Cardiac muscle cell (in vitro differentiated cells and primary cell): ENCODE data around the gene IL36A. TPM values are rescaled to one million over a fixed set of nuclear protein-coding genes. Genes with fewer than 3 reads are reported as not detected.

Source experiments
- DNase-seq, 2 donors: peaks; one replicate each; pipeline versions ENCODE4 v3.0.0 to v3.0.0-alpha.2; 2010 to 2017; ENCODE audit warnings: low read depth in 1 of 2, low spot score in 1 of 2
- H3K27ac ChIP-seq: fragments of 200-600 bp; sonication (generic); 2 replicates; pipeline ENCODE4 v1.5.1; 2016
- H3K27me3 ChIP-seq: fragments of 200-600 bp; sonication (generic); 2 replicates; pipeline ENCODE4 v1.6.0; 2016; ENCODE audit warnings: control low read depth
- H3K36me3 ChIP-seq: fragments of 200-600 bp; sonication (generic); 2 replicates; pipeline ENCODE4 v1.5.1; 2016; ENCODE audit warnings: control low read depth
- H3K4me1 ChIP-seq: fragments of 200-600 bp; sonication (generic); 2 replicates; pipeline ENCODE4 v1.8.1; 2017; ENCODE audit warnings: low read depth, mild to moderate bottlenecking, mixed run types
- H3K4me3 ChIP-seq: fragments of 200-600 bp; sonication (generic); 2 replicates; pipeline ENCODE4 v1.5.1; 2016; ENCODE audit warnings: mild to moderate bottlenecking
- H3K9me3 ChIP-seq: fragments of 200-600 bp; sonication (generic); 2 replicates; pipeline ENCODE4 v1.5.1; 2017; ENCODE audit warnings: low read depth, mild to moderate bottlenecking, control low read depth
- polyA plus RNA-seq: library from polyadenylated mRNA; unstranded; fragments of >200 nt; fragmentation: Nextera tagmentation; extraction: Ambion mirVana; gene quantifications from 2 replicates; pipeline ENCODE4 v1.2.1, GENCODE V29; 2016
- total RNA-seq: library from RNA; depleted of rRNA; stranded (reverse); fragments of >200 nt; gene quantifications from 2 replicates; pipeline ENCODE4 v1.2.3, GENCODE V29; 2016
- TF ChIP-seq, protein P1 (sequence below): IDR thresholded peaks from 2 replicates; pipeline ENCODE4 v1.5.1; 2012; ENCODE audit warnings: low read depth, mild to moderate bottlenecking, low read length

The IL36A gene
- total and polyA plus RNA-seq, 2 experiments from 2014 or later: not detected

- H3K27me3 ChIP-seq: no peaks in the 10 kb centered on the region
- no peaks in the 10 kb centered on the region for H3K4me1 ChIP-seq
- no peak overlapping the region for H3K4me3 ChIP-seq
- TF ChIP-seq, protein P1, sequence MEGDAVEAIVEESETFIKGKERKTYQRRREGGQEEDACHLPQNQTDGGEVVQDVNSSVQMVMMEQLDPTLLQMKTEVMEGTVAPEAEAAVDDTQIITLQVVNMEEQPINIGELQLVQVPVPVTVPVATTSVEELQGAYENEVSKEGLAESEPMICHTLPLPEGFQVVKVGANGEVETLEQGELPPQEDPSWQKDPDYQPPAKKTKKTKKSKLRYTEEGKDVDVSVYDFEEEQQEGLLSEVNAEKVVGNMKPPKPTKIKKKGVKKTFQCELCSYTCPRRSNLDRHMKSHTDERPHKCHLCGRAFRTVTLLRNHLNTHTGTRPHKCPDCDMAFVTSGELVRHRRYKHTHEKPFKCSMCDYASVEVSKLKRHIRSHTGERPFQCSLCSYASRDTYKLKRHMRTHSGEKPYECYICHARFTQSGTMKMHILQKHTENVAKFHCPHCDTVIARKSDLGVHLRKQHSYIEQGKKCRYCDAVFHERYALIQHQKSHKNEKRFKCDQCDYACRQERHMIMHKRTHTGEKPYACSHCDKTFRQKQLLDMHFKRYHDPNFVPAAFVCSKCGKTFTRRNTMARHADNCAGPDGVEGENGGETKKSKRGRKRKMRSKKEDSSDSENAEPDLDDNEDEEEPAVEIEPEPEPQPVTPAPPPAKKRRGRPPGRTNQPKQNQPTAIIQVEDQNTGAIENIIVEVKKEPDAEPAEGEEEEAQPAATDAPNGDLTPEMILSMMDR: no peak
- no peak for DNase-seq
- no peaks in the 10 kb centered on the region for H3K9me3 ChIP-seq
- H3K36me3 ChIP-seq: no peaks in the 10 kb centered on the region
- H3K27ac ChIP-seq: no peak overlapping the region
These were observed 51.9 kb downstream of the IL36A start for GRCh38 chr2:113057117-113057516.

Other genes with a start within 250 kb of the IL36A start
- gene CKAP2L, start 240.8 kb upstream of the IL36A start, total RNA-seq: 1.7 and 13.7 TPM in 2 replicates
- gene CKAP2L, start 240.8 kb upstream of the IL36A start, polyA plus RNA-seq: 4.0 and 20.9 TPM in 2 replicates
- not detected in 2 replicates for gene IL1A, start 221.0 kb upstream of the IL36A start, total RNA-seq
- not detected in 2 replicates for gene IL1A, start 221.0 kb upstream of the IL36A start, polyA plus RNA-seq
- not detected in 2 replicates for gene IL1B, start 168.7 kb upstream of the IL36A start, total RNA-seq
- not detected in 2 replicates for gene IL1B, start 168.7 kb upstream of the IL36A start, polyA plus RNA-seq
- gene IL37, start 94.3 kb upstream of the IL36A start, total RNA-seq: not detected in 2 replicates
- gene IL37, start 94.3 kb upstream of the IL36A start, polyA plus RNA-seq: not detected in 2 replicates
- gene IL36G, start 27.5 kb upstream of the IL36A start, total RNA-seq: 0.30 TPM in 1 of 2 replicates, not detected in the other
- not detected in 2 replicates for gene IL36G, start 27.5 kb upstream of the IL36A start, polyA plus RNA-seq
- not detected in 2 replicates for gene IL36B, start 47.4 kb downstream of the IL36A start, total RNA-seq
- gene IL36B, start 47.4 kb downstream of the IL36A start, polyA plus RNA-seq: not detected in 2 replicates
- gene IL36RN, start 53.7 kb downstream of the IL36A start, total RNA-seq: not detected in 2 replicates
- not detected in 2 replicates for gene IL36RN, start 53.7 kb downstream of the IL36A start, polyA plus RNA-seq
- not detected in 2 replicates for gene IL1F10, start 62.5 kb downstream of the IL36A start, total RNA-seq
- gene IL1F10, start 62.5 kb downstream of the IL36A start, polyA plus RNA-seq: not detected in 2 replicates
- gene IL1RN, start 122.1 kb downstream of the IL36A start, total RNA-seq: not detected in 2 replicates
- gene IL1RN, start 122.1 kb downstream of the IL36A start, polyA plus RNA-seq: not detected in 2 replicates
- gene PSD4, start 168.5 kb downstream of the IL36A start, total RNA-seq: 5.4 and 9.0 TPM in 2 replicates
- 2.5 and 3.8 TPM in 2 replicates for gene PSD4, start 168.5 kb downstream of the IL36A start, polyA plus RNA-seq